Fibroblast of mammary gland (primary cell): ENCODE results near the gene PCNX3.

Experiments used
- DNase-seq: peaks from one replicate; pipeline ENCODE4 v3.0.0-alpha.2; 2010; ENCODE audit warnings: low read depth
- H3K4me3 ChIP-seq: 2 replicates; pipeline ENCODE4 v1.5.1; 2011; ENCODE audit warnings: low read depth, mild to moderate bottlenecking, low read length, moderate library complexity; ENCODE audit not compliant: control insufficient read depth
- TF ChIP-seq, protein P1 (sequence below): conservative IDR thresholded peaks from 2 replicates; pipeline ENCODE4 v1.5.1; 2011; ENCODE audit warnings: low read depth, low read length, inconsistent platforms; ENCODE audit not compliant: control insufficient read depth, insufficient read depth

Gene PCNX3

DNA sequence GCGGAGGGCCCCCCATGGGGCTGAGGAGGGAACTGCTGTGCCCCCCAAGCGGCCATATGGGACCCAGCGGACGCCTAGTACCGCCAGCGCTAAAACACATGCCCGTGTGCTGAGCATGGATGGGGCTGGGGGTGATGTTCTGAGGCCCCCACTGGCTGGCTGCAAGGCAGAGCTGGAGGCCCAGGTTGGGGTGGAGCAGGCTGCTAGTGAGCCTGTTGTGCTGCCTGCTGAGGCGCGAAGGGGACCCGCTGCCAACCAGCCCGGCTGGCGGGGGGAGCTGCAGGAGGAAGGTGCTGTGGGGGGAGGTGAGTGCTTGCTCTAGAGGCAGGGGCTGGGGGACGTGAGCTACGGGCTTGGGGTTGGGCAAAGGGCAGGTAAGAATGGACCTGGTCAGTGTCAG, 3.2 kb downstream of the PCNX3 start:
- H3K4me3 ChIP-seq, result no peak overlapping the region
- DNase-seq, result no peak
- TF ChIP-seq, protein P1, sequence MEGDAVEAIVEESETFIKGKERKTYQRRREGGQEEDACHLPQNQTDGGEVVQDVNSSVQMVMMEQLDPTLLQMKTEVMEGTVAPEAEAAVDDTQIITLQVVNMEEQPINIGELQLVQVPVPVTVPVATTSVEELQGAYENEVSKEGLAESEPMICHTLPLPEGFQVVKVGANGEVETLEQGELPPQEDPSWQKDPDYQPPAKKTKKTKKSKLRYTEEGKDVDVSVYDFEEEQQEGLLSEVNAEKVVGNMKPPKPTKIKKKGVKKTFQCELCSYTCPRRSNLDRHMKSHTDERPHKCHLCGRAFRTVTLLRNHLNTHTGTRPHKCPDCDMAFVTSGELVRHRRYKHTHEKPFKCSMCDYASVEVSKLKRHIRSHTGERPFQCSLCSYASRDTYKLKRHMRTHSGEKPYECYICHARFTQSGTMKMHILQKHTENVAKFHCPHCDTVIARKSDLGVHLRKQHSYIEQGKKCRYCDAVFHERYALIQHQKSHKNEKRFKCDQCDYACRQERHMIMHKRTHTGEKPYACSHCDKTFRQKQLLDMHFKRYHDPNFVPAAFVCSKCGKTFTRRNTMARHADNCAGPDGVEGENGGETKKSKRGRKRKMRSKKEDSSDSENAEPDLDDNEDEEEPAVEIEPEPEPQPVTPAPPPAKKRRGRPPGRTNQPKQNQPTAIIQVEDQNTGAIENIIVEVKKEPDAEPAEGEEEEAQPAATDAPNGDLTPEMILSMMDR, result no peak

DNA sequence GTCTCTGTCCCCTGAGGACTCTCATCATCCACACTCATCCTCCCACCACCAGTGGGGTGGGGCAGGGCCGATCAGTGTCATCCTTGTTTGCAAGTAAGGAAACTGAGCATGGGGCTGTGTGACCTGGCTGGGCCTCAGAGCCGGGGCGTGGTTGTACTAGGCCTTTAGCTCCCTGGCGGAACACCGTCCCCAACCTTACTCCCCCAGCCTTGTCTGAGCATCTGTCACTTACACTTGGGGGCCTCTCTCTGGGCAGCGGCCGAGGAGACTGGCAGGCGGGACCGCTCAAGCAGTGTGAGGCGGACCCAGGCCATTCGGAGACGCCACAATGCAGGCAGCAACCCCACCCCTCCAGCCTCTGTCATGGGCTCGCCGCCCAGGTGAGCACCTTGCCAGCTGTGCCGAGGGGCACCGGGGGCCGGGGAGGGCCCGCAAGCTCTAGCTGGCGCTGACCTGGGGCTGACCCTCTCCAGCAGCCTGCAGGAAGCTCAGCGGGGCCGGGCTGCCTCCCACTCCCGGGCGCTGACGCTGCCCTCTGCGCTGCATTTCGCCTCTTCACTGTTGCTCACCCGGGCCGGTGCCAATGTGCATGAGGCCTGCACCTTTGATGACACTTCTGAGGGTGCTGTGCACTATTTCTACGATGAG, 3.8 kb downstream of the PCNX3 start:
- no peak overlapping the region for H3K4me3 ChIP-seq
- DNase-seq, result no peak
- TF ChIP-seq, protein P1, result no peak

DNA sequence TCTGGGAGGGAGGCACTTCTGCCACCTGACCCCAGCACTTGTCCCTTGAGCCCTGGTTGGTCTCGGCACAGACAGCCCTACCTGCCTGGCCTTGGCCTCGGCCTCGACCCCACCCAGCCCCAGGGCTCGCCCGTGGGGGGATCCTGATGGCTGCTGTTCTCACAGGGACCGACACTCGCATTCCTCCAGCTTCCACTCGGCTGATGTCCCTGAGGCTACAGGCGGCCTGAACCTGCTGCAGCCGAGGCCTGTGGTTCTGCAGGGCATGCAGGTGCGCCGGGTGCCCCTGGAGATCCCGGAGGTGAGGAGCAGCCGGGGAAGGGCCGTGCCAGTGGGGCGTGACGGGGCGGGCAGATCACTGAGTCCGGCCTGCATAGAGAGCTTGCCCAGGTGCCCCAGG, 5.1 kb downstream of the PCNX3 start:
- H3K4me3 ChIP-seq, result no peak overlapping the region
- no peak for DNase-seq
- TF ChIP-seq, protein P1, result no peak

DNA sequence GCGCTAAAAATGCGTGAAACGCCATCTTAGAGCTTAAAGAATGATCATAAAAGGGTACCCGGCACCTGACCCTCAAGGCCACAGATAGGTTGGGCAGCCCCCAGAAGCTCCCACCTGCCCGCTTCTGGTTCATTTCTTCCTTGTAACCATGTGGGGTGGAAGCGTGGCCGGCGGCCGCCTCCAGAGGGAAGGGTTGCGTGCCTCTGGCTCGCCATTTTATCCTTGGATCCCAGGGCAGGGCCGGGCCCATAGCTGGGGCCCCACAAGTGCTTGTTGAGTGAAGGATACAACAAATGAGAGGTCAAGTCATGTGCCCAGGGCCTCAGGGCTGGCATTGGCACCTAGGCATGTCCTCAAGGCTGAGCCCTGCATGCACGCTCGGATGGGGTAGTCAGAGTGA, 5.9 kb downstream of the PCNX3 start:
- DNase-seq, result no peak
- TF ChIP-seq, protein P1, result no peak
- H3K4me3 ChIP-seq, result no peak overlapping the region

DNA sequence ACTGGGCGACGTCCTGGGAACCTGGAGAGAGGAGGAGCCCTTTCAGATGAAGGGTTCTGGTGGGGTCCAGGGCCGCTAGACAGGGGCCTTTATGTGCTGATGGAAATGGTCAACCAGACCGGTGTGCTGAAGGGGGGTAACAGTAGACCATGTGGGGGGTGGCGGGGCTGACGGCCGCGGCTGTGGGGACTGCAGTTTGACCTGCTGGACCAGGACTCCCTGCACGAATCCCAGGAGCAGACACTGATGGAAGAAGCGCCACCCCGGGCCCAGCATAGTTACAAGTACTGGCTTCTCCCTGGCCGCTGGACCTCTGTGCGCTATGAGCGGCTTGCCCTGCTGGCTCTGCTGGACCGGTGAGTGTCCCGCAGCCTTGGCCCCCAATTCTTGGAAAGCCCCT, 6.4 kb downstream of the PCNX3 start:
- TF ChIP-seq, protein P1, result no peak

DNA sequence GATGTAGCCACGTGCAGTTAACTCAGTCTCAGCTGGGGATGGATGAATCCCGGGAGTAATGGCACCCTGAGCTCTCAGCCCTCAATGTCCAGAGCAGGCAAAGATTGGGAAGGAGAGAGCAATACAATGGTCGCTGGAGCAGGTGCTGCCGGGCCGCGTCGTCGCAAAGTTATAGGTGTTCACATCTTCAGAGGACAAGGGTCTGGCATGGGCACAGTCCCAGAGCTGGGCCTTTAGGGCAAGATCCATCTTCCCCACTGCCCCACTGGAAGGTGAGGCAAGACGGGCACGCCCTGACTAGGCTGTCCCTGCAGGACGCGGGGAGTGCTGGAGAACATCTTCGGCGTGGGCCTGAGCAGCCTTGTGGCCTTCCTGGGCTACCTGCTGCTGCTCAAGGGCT, 7.6 kb downstream of the PCNX3 start:
- H3K4me3 ChIP-seq, result no peak overlapping the region
- DNase-seq, result no peak
- TF ChIP-seq, protein P1, result no peak

More for the DNA sequence above, 6.4 kb downstream of the PCNX3 start:
- no peak for DNase-seq
- no peak overlapping the region for H3K4me3 ChIP-seq
